SU-DHL-6 (cell line): ENCODE measurements around the gene ALPK3.

Source experiments
- H2AFZ ChIP-seq: fragments of 200-600 bp; sonication (generic); 2 replicates; pipeline ENCODE4 v1.6.1; 2014; ENCODE audit warnings: low read depth, mild to moderate bottlenecking, moderate library complexity, mixed read lengths, antibody characterized with exemption, low read length; ENCODE audit not compliant: severe bottlenecking
- H3F3A ChIP-seq: fragments of 200-600 bp; shearing (Covaris generic); 2 replicates; pipeline ENCODE4 v1.6.0; 2016; ENCODE audit warnings: antibody characterized with exemption, mild to moderate bottlenecking; ENCODE audit not compliant: insufficient read depth
- H3K27ac ChIP-seq: fragments of 200-600 bp; sonication (generic); 2 replicates; pipeline ENCODE4 v1.5.1; 2016; ENCODE audit warnings: low read depth, mild to moderate bottlenecking, low read length, moderate library complexity, mixed read lengths
- H3K27me3 ChIP-seq: fragments of 200-600 bp; sonication (generic), shearing (Covaris generic); 2 replicates; pipeline ENCODE4 v1.6.0; 2014; ENCODE audit warnings: mild to moderate bottlenecking, low read length
- H3K36me3 ChIP-seq: fragments of 200-600 bp; sonication (generic); 2 replicates; pipeline ENCODE4 v1.6.1; 2014; ENCODE audit warnings: mild to moderate bottlenecking, low read length, mixed read lengths
- H3K4me2 ChIP-seq: fragments of 300-600, 200-600 bp; shearing (Covaris generic), sonication (generic); 2 replicates; pipeline ENCODE4 v1.6.0; 2014; ENCODE audit warnings: low read length, low read depth, mild to moderate bottlenecking; ENCODE audit not compliant: poor library complexity, severe bottlenecking
- H3K4me3 ChIP-seq: fragments of 200-600 bp; sonication (generic); 2 replicates; pipeline ENCODE4 v1.5.1; 2014; ENCODE audit warnings: antibody characterized with exemption, low read length, mild to moderate bottlenecking, mixed read lengths; ENCODE audit not compliant: insufficient read depth, poor library complexity, severe bottlenecking
- H3K79me2 ChIP-seq: fragments of 200-600 bp; sonication (generic); 2 replicates; pipeline ENCODE4 v1.6.1; 2014; ENCODE audit warnings: mild to moderate bottlenecking, low read length, moderate library complexity; ENCODE audit not compliant: insufficient read depth
- H3K9ac ChIP-seq: fragments of 200-600 bp; sonication (generic); 2 replicates; pipeline ENCODE4 v1.7.0; 2014; ENCODE audit warnings: mild to moderate bottlenecking, low read length
- H3K9me2 ChIP-seq: fragments of 200-600 bp; sonication (generic); replicated peaks from 2 replicates; pipeline ENCODE4 v1.6.1; 2014; ENCODE audit warnings: low read length; ENCODE audit not compliant: insufficient read depth
- H3K9me3 ChIP-seq: fragments of 200-600 bp; sonication (generic); 2 replicates; pipeline ENCODE4 v1.6.1; 2014; ENCODE audit warnings: low read length, mixed read lengths; ENCODE audit not compliant: insufficient read depth
- H4K20me1 ChIP-seq: fragments of 200-600 bp; sonication (generic); 2 replicates; pipeline ENCODE4 v1.6.1; 2014; ENCODE audit warnings: low read depth, mild to moderate bottlenecking, antibody characterized with exemption, low read length, moderate library complexity, mixed read lengths
- EZH2phosphoT487 ChIP-seq: fragments of 200-600 bp; sonication (generic), shearing (Covaris generic); conservative IDR thresholded peaks from 2 replicates; pipeline ENCODE4 v1.6.1; 2018; ENCODE audit warnings: mild to moderate bottlenecking, antibody characterized with exemption, low read length, moderate library complexity, mixed read lengths
- TF ChIP-seq, protein P1 (sequence below): fragments of 200-600 bp; sonication (generic); IDR thresholded peaks from one replicate; pipeline ENCODE4 v1.5.1; 2017; ENCODE audit warnings: antibody characterized with exemption, mild to moderate bottlenecking, low read length, moderate library complexity; ENCODE audit not compliant: insufficient read depth, poor library complexity, severe bottlenecking

ALPK3 gene

DNA sequence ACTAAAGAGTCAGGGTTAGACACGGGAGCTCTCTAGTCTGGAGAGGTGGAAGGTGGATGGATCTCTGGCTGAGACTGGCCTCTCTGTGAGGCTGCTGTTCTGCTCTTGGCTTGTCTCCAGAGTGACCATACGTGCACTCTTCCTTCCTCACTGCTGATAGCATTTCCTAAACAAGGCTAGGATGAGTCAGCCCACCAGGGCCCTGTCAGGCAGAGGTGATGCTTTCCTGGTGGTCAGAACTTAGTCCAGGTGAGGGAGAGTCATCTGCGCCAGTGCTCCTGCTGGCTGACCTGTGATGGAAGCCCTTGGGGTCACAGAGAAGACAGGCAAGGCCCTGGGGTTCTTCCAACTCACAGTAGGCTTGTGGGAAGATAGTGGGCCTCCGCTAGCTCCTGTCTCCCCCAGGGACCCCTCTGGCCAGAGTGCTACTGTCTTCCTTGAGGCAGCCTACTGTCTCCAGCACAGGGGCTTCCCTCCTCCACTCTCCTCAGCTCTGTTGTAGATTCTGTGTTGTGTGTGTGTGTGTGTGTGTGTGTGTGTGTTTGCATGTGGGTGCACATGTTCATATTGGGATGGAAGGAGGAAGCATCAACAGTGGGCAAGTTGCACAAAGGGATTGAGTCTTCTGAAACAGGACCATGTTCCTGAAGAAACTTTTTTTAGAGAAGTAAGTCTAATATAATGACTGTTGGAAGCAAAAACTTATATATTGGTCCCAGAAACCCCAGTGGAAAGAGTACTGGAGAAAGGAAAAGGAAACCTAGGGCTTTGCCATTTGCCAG is 16.5 kb downstream of the ALPK3 start:
- Histone ChIP-seq H4K20me1 (no peaks in the 10 kb centered on the region), H3K9me2 (no peaks in the 10 kb centered on the region), H3K4me2 (no peak overlapping the region), H3K27ac (no peak overlapping the region), H3K4me3 (no peak overlapping the region), H3K9ac (no peak overlapping the region), H3K36me3 (no peaks in the 10 kb centered on the region), H3F3A (no peaks in the 10 kb centered on the region), H3K79me2 (no peaks in the 10 kb centered on the region), H3K9me3 (no peaks in the 10 kb centered on the region), H3K27me3 (no peaks in the 10 kb centered on the region), H2AFZ (no peak overlapping the region)
- TF ChIP-seq EZH2phosphoT487: no peak
- TF ChIP-seq, protein P1, sequence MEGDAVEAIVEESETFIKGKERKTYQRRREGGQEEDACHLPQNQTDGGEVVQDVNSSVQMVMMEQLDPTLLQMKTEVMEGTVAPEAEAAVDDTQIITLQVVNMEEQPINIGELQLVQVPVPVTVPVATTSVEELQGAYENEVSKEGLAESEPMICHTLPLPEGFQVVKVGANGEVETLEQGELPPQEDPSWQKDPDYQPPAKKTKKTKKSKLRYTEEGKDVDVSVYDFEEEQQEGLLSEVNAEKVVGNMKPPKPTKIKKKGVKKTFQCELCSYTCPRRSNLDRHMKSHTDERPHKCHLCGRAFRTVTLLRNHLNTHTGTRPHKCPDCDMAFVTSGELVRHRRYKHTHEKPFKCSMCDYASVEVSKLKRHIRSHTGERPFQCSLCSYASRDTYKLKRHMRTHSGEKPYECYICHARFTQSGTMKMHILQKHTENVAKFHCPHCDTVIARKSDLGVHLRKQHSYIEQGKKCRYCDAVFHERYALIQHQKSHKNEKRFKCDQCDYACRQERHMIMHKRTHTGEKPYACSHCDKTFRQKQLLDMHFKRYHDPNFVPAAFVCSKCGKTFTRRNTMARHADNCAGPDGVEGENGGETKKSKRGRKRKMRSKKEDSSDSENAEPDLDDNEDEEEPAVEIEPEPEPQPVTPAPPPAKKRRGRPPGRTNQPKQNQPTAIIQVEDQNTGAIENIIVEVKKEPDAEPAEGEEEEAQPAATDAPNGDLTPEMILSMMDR: no peak

DNA sequence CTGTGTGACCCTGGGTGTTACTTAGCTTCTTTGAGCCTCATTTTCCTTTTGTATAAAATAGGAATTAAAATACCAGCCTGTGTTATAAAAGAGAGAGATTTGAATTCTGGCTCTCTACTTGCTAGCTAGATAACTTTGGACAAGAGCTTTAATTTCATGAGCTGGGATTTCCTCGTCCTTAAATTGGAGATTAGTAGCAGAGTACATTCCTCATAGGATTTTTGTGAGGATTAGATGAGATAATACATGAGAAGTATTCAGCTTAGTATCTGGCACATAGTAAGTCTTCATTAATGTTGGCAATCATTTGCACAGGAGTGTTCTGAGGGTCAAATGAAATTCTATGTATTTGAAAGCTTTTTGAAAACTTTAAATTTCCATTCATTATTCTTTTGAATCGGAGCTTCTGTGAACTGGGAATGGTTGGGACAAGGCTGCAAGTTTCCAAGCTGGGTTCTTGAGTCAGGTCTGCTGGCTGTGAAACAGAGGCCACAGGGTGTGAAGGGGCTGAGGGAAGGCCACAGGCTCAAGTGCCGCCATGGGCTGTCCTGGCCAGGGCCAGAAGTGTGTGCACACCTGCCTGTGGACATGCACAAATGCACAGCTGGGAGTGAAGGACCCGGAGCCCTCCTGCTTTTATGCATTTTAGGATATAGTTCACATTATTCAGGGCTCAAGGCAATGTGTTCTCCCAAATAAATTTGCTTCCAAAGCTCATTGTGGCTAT is 17.2 kb downstream of the ALPK3 start:
- Histone ChIP-seq H4K20me1 (no peaks in the 10 kb centered on the region), H3K9ac (no peak overlapping the region), H3K79me2 (no peaks in the 10 kb centered on the region), H3K36me3 (no peaks in the 10 kb centered on the region), H3K4me3 (no peak overlapping the region), H2AFZ (no peak overlapping the region), H3K27me3 (no peaks in the 10 kb centered on the region), H3K4me2 (no peak overlapping the region), H3F3A (no peaks in the 10 kb centered on the region), H3K9me3 (no peaks in the 10 kb centered on the region), H3K27ac (no peak overlapping the region), H3K9me2 (no peaks in the 10 kb centered on the region)
- no peak for TF ChIP-seq EZH2phosphoT487
- TF ChIP-seq, protein P1: no peak

DNA sequence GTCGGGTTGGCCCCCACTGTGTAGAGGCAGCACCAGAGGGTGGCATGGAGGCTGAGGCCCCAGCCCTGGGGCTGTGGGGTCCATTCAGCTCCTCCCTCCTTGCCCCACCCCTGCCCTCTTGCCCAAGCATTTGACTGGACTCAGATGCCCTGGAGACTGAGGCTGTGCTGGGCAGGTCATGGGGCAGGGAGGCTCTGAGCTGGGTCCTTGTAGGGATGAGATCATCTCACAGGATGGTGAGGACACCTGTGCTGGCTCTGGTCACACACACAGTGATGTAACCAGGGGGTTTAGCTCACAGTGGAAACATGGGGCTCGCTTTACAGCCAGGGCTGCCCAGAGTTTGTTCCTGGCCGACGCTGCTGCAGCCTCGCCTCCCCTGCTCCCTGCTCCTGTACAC is 17.8 kb downstream of the ALPK3 start:
- no peak overlapping the region for H3K4me2 ChIP-seq
- no peaks in the 10 kb centered on the region for H3K9me3 ChIP-seq

More for the DNA sequence above, 17.8 kb downstream of the ALPK3 start:
- Histone ChIP-seq H3F3A (no peaks in the 10 kb centered on the region), H3K4me3 (no peak overlapping the region), H3K27ac (no peak overlapping the region), H3K27me3 (no peaks in the 10 kb centered on the region), H2AFZ (no peak overlapping the region), H3K9me2 (no peaks in the 10 kb centered on the region), H3K36me3 (no peaks in the 10 kb centered on the region), H4K20me1 (no peaks in the 10 kb centered on the region), H3K9ac (no peak overlapping the region), H3K79me2 (no peaks in the 10 kb centered on the region)
- TF ChIP-seq, protein P1: no peak
- no peak for TF ChIP-seq EZH2phosphoT487
